ENCODE measurements around the gene TMEM62.

TMEM62 gene

DNA sequence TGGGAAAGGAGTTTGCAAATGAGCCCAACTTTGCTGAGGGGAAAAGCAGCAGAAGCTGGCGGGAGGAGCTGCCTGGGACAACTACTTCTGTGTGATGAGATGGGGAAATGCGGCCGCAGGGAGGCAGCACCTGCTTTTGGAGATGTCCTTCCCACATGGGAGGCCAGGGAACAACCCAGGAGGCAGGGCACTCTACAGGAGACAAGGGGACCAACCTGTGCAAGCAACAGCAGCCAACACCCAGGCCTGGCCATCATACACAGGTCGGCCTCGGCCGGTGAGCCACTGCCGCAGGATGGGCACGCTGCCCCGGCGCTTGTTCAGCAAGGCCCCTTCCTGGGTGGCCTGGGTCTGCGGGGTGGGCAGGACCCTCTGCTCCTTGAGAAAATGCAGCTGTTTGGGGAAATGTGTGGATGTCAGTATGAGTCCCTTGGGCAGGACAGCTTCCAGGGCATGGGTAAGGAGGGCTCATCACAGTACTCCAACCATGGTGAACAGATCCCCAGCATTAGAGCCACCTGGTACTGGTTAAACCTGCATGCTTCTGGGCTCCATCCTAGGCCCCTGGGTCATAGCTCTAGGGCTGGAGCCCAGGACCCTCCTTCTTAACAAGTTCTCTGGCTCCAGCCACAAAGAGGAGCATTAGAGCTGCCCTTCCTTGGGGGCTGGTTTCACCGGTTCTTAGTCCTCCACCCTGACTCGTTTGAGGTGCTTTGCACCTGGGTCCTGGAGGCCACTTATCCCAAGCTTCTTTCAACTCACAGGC, 75.9 kb downstream of the TMEM62 start:
- Histone ChIP-seq H4K8ac (ENCODE audit: low read length) (peak overlapping the region; percentile 5), H2BK5ac (ENCODE audit: low read depth, low read length, poor library complexity, severe bottlenecking) (no peak overlapping the region), H3K4me3 (ENCODE audit: insufficient read depth in 1 of 2, low read depth in 1 of 2, low read length in 2 of 2) (no peak overlapping the region), H4K91ac (ENCODE audit: low read length) (no peak overlapping the region), H2BK15ac (ENCODE audit: low read depth, poor library complexity, severe bottlenecking) (no peak overlapping the region), H2BK12ac (ENCODE audit: low read length in 2 of 2) (no peak overlapping the region), H3K27ac (ENCODE audit: low read length, poor library complexity, severe bottlenecking) (no peak overlapping the region), H2AFZ (ENCODE audit: low read depth, low read length) (no peak overlapping the region), H3K23ac (ENCODE audit: low read length in 2 of 2) (no peak overlapping the region), H3K4me2 (ENCODE audit: low read length, poor library complexity, severe bottlenecking) (no peak overlapping the region), H3K18ac (ENCODE audit: low read depth in 1 of 2, low read length in 2 of 2) (no peak overlapping the region), H3K4ac (ENCODE audit: low read depth in 1 of 2, low read length in 2 of 2) (no peak overlapping the region), H3K14ac (ENCODE audit: low read length in 2 of 2) (no peak overlapping the region), H3K36me3 (ENCODE audit: control insufficient read depth in 1 of 2, insufficient read depth in 2 of 2, low read depth in 1 of 2, low read length in 2 of 2) (no peaks in the 10 kb centered on the region), H3K4me1 (ENCODE audit: control insufficient read depth, insufficient read depth, low read depth, low read length) (peaks cover under 1% of the 10 kb centered on the region), H3K9ac (ENCODE audit: low read length) (no peak overlapping the region), H2AK5ac (ENCODE audit: low read length, severe bottlenecking) (no peak overlapping the region), H3K27me3 (ENCODE audit: control insufficient read depth in 1 of 2, insufficient read depth in 1 of 2, low read length in 2 of 2) (peaks cover 69 to 82% of the 10 kb centered on the region in 2 experiments), H3K9me3 (ENCODE audit: control insufficient read depth, low read length) (no peaks in the 10 kb centered on the region), H3K79me1 (replicated peaks; ENCODE audit: low read length, poor library complexity, severe bottlenecking) (no peaks in the 10 kb centered on the region), H2BK120ac (ENCODE audit: low read depth, low read length) (no peak overlapping the region)
- WGBS = 82% methylated on average over 12 of the region's 13 CpGs
- DNase-seq = no peak

DNA sequence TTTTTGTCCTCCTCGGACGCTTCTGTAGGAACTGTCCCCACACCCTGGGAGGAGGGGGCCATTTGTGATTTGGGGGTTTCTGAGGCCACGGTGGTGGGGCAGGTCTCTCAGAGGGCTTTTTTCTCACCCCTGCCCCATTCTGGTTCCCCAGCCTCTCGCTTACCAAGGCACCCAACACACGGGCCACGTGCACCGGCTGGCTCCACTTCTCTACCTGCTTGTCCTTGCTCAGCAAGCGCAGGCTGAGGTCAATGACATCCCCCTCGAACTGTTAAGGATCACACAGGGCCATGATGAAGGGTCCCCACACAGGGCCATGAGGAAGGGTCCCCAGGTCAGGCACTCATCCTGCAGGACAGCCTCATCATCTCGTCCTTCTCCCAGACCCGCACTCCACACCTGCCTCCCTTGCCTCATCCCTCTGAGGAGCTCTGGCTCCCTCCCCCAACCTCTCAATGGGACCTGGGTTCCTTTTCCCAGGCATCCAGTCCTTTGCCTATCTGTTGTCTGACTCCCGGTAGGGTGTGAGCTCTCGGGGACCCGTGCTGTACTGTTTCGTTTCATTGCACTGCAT, 76.9 kb downstream of the TMEM62 start:
- no peak overlapping the region for H4K91ac ChIP-seq (ENCODE audit: low read length)
- H3K14ac ChIP-seq (ENCODE audit: low read length in 2 of 2) = no peak overlapping the region
- H3K18ac ChIP-seq (ENCODE audit: low read depth in 1 of 2, low read length in 2 of 2) = no peak overlapping the region
- peaks cover 69 to 87% of the 10 kb centered on the region in 2 experiments for H3K27me3 ChIP-seq (ENCODE audit: control insufficient read depth in 1 of 2, insufficient read depth in 1 of 2, low read length in 2 of 2)
- no peaks in the 10 kb centered on the region for H3K36me3 ChIP-seq (ENCODE audit: control insufficient read depth in 1 of 2, insufficient read depth in 2 of 2, low read depth in 1 of 2, low read length in 2 of 2)
- DNase-seq = no peak
- WGBS = 87% methylated on average over 13 of the region's 15 CpGs
- no peak overlapping the region for H3K4ac ChIP-seq (ENCODE audit: low read depth in 1 of 2, low read length in 2 of 2)
- no peak overlapping the region for H2BK12ac ChIP-seq (ENCODE audit: low read length in 2 of 2)
- no peak overlapping the region for H2BK120ac ChIP-seq (ENCODE audit: low read depth, low read length)
- no peak overlapping the region for H3K4me3 ChIP-seq (ENCODE audit: insufficient read depth in 1 of 2, low read depth in 1 of 2, low read length in 2 of 2)
- no peak overlapping the region for H2BK15ac ChIP-seq (ENCODE audit: low read depth, poor library complexity, severe bottlenecking)
- H3K9ac ChIP-seq (ENCODE audit: low read length) = no peak overlapping the region
- H2AFZ ChIP-seq (ENCODE audit: low read depth, low read length) = no peak overlapping the region
- H3K4me1 ChIP-seq (ENCODE audit: control insufficient read depth, insufficient read depth, low read depth, low read length) = no peaks in the 10 kb centered on the region
- no peaks in the 10 kb centered on the region for H3K79me1 ChIP-seq (replicated peaks; ENCODE audit: low read length, poor library complexity, severe bottlenecking)
- no peak overlapping the region for H3K27ac ChIP-seq (ENCODE audit: low read length, poor library complexity, severe bottlenecking)
- no peak overlapping the region for H2BK5ac ChIP-seq (ENCODE audit: low read depth, low read length, poor library complexity, severe bottlenecking)
- H2AK5ac ChIP-seq (ENCODE audit: low read length, severe bottlenecking) = no peak overlapping the region
- no peak overlapping the region for H4K8ac ChIP-seq (ENCODE audit: low read length)
- H3K4me2 ChIP-seq (ENCODE audit: low read length, poor library complexity, severe bottlenecking) = no peak overlapping the region
- no peak overlapping the region for H3K23ac ChIP-seq (ENCODE audit: low read length in 2 of 2)
- no peaks in the 10 kb centered on the region for H3K9me3 ChIP-seq (ENCODE audit: control insufficient read depth, low read length)

DNA sequence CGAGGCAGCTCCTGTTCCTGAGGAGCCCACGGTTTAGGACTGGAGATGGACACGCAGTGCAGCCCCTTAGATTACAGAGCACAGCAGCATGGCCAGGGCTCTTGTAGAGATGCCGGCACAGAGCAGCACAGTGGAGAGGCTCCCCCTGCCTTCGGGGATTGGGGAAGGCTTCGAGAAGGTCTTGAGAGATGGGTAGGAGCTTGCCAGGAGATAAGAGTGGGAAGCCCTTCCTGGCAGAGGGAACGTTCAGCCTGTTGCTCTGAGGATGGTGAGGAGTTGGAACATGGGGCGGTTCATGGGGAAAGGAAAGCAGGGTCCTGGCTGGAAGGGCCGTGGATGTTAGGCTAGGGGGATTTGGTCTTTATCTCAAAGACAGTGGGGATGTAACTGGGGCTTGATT, 77.4 kb downstream of the TMEM62 start:
- no peak overlapping the region for H3K4ac ChIP-seq (ENCODE audit: low read depth in 1 of 2, low read length in 2 of 2)
- H3K79me1 ChIP-seq (replicated peaks; ENCODE audit: low read length, poor library complexity, severe bottlenecking) = no peaks in the 10 kb centered on the region
- peaks cover 68 to 84% of the 10 kb centered on the region in 2 experiments for H3K27me3 ChIP-seq (ENCODE audit: control insufficient read depth in 1 of 2, insufficient read depth in 1 of 2, low read length in 2 of 2)
- no peaks in the 10 kb centered on the region for H3K9me3 ChIP-seq (ENCODE audit: control insufficient read depth, low read length)
- H3K9ac ChIP-seq (ENCODE audit: low read length) = no peak overlapping the region
- H3K36me3 ChIP-seq (ENCODE audit: control insufficient read depth in 1 of 2, insufficient read depth in 2 of 2, low read depth in 1 of 2, low read length in 2 of 2) = no peaks in the 10 kb centered on the region
- no peak overlapping the region for H3K23ac ChIP-seq (ENCODE audit: low read length in 2 of 2)
- H3K4me2 ChIP-seq (ENCODE audit: low read length, poor library complexity, severe bottlenecking) = no peak overlapping the region
- no peak overlapping the region for H2BK5ac ChIP-seq (ENCODE audit: low read depth, low read length, poor library complexity, severe bottlenecking)
- H3K18ac ChIP-seq (ENCODE audit: low read depth in 1 of 2, low read length in 2 of 2) = no peak overlapping the region
- H3K27ac ChIP-seq (ENCODE audit: low read length, poor library complexity, severe bottlenecking) = no peak overlapping the region
- no peak overlapping the region for H2AK5ac ChIP-seq (ENCODE audit: low read length, severe bottlenecking)
- no peak overlapping the region for H2BK120ac ChIP-seq (ENCODE audit: low read depth, low read length)
- H4K91ac ChIP-seq (ENCODE audit: low read length) = no peak overlapping the region
- H3K4me3 ChIP-seq (ENCODE audit: insufficient read depth in 1 of 2, low read depth in 1 of 2, low read length in 2 of 2) = no peak overlapping the region
- H2BK15ac ChIP-seq (ENCODE audit: low read depth, poor library complexity, severe bottlenecking) = no peak overlapping the region
- no peaks in the 10 kb centered on the region for H3K4me1 ChIP-seq (ENCODE audit: control insufficient read depth, insufficient read depth, low read depth, low read length)
- WGBS = 75% methylated on average over 9 of the region's 9 CpGs
- no peak overlapping the region for H2BK12ac ChIP-seq (ENCODE audit: low read length in 2 of 2)
- H2AFZ ChIP-seq (ENCODE audit: low read depth, low read length) = no peak overlapping the region
- H4K8ac ChIP-seq (ENCODE audit: low read length) = no peak overlapping the region
- no peak for DNase-seq
- no peak overlapping the region for H3K14ac ChIP-seq (ENCODE audit: low read length in 2 of 2)

DNA sequence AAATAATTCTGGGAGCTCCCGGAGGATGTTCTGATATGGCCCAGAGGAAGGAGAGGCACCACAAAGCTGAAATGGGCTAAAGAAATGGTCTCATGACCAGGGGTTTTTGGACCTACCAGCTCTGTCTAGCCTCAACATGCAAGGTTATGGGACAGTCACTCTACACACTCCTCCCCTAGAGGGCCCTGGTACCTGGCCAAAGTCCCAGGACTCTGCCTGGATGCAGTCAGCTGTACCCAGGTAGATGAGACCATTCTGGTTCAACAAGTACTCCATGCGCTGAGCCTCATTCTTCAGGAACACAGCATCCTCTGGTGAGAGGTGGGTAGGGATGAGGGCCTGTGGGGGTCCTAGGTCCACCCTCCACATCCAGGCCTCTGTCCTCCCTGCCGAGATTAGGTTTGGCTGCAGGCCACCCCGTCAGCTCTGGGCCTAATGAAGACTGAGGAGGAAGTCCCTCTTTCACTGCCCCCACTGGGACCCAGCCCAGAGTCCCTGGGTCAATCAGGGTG, 77.9 kb downstream of the TMEM62 start:
- no peak overlapping the region for H2BK5ac ChIP-seq (ENCODE audit: low read depth, low read length, poor library complexity, severe bottlenecking)
- no peak overlapping the region for H2AK5ac ChIP-seq (ENCODE audit: low read length, severe bottlenecking)
- WGBS = 91% methylated on average over 4 of the region's 4 CpGs
- peaks cover 63 to 81% of the 10 kb centered on the region in 2 experiments for H3K27me3 ChIP-seq (ENCODE audit: control insufficient read depth in 1 of 2, insufficient read depth in 1 of 2, low read length in 2 of 2)
- H3K18ac ChIP-seq (ENCODE audit: low read depth in 1 of 2, low read length in 2 of 2) = no peak overlapping the region
- H3K4me3 ChIP-seq (ENCODE audit: insufficient read depth in 1 of 2, low read depth in 1 of 2, low read length in 2 of 2) = no peak overlapping the region
- H3K23ac ChIP-seq (ENCODE audit: low read length in 2 of 2) = peak overlapping the region in 1 of 2 experiments; percentile 1
- no peaks in the 10 kb centered on the region for H3K4me1 ChIP-seq (ENCODE audit: control insufficient read depth, insufficient read depth, low read depth, low read length)
- H2AFZ ChIP-seq (ENCODE audit: low read depth, low read length) = no peak overlapping the region
- no peak overlapping the region for H3K14ac ChIP-seq (ENCODE audit: low read length in 2 of 2)
- no peak overlapping the region for H4K8ac ChIP-seq (ENCODE audit: low read length)
- no peak overlapping the region for H2BK120ac ChIP-seq (ENCODE audit: low read depth, low read length)
- H3K9me3 ChIP-seq (ENCODE audit: control insufficient read depth, low read length) = no peaks in the 10 kb centered on the region
- H3K4me2 ChIP-seq (ENCODE audit: low read length, poor library complexity, severe bottlenecking) = no peak overlapping the region
- H3K9ac ChIP-seq (ENCODE audit: low read length) = no peak overlapping the region
- H4K91ac ChIP-seq (ENCODE audit: low read length) = no peak overlapping the region
- H2BK15ac ChIP-seq (ENCODE audit: low read depth, poor library complexity, severe bottlenecking) = no peak overlapping the region
- H2BK12ac ChIP-seq (ENCODE audit: low read length in 2 of 2) = no peak overlapping the region
- H3K4ac ChIP-seq (ENCODE audit: low read depth in 1 of 2, low read length in 2 of 2) = no peak overlapping the region
- no peak overlapping the region for H3K27ac ChIP-seq (ENCODE audit: low read length, poor library complexity, severe bottlenecking)
- DNase-seq = no peak
- H3K36me3 ChIP-seq (ENCODE audit: control insufficient read depth in 1 of 2, insufficient read depth in 2 of 2, low read depth in 1 of 2, low read length in 2 of 2) = no peaks in the 10 kb centered on the region
- H3K79me1 ChIP-seq (replicated peaks; ENCODE audit: low read length, poor library complexity, severe bottlenecking) = no peaks in the 10 kb centered on the region

Measured in mesenchymal stem cell (in vitro differentiated cells and primary cell).